Measurements from ENCODE around the gene CYFIP1. TPM values are rescaled to one million over a fixed set of nuclear protein-coding genes. Genes with fewer than 3 reads are reported as not detected.

Gene CYFIP1
- total RNA-seq, 4 donors from 2014 or later, result 86.8 to 131 (median 105) TPM

GRCh38 chr15:22892333-22892732 lies 87.8 kb downstream of the CYFIP1 start:
- Histone ChIP-seq H3K27me3 (no peaks in the 10 kb centered on the region), H3K4me1 (no peaks in the 10 kb centered on the region), H3K27ac (replicated peaks in 1 of 4) (no peak overlapping the region), H3K9me3 (no peaks in the 10 kb centered on the region), H3K36me3 (peaks cover 27 to 92% (median 78%) of the 10 kb centered on the region in 4 donors), H3K4me3 (no peak overlapping the region)
- intact Hi-C loops (cut with DNase I), result no loop called here
- DNase-seq (ENCODE audit: extremely low spot score), result no peak
- TF ChIP-seq EP300 (IDR thresholded peaks at IDR 0.05), result no peak
- TF ChIP-seq POLR2A (IDR thresholded peaks at IDR 0.05; ENCODE audit: low read depth), result no peak
- TF ChIP-seq CTCF (IDR thresholded peaks at IDR 0.05), result no peak
- no peak for TF ChIP-seq POLR2AphosphoS5 (IDR thresholded peaks at IDR 0.05)
- 88% methylated on average over 9 of the region's 9 CpGs for WGBS

GRCh38 chr15:22891426-22892210 lies 88.5 kb downstream of the CYFIP1 start:
- Histone ChIP-seq H3K27ac (replicated peaks in 1 of 4) (no peak overlapping the region), H3K9me3 (no peaks in the 10 kb centered on the region), H3K36me3 (peaks cover 27 to 89% (median 73%) of the 10 kb centered on the region in 4 donors), H3K4me1 (no peaks in the 10 kb centered on the region), H3K27me3 (no peaks in the 10 kb centered on the region), H3K4me3 (no peak overlapping the region)
- no peak for DNase-seq (ENCODE audit: extremely low spot score)
- TF ChIP-seq POLR2A (IDR thresholded peaks at IDR 0.05; ENCODE audit: low read depth) (no peak), POLR2AphosphoS5 (IDR thresholded peaks at IDR 0.05) (no peak), CTCF (IDR thresholded peaks at IDR 0.05) (no peak), EP300 (IDR thresholded peaks at IDR 0.05) (no peak)
- WGBS, result 91% methylated on average over 33 of the region's 33 CpGs
- intact Hi-C loops (cut with DNase I), result no loop called here

GRCh38 chr15:22890296-22890695 lies 89.9 kb downstream of the CYFIP1 start:
- 97% methylated on average over 5 of the region's 11 CpGs for WGBS
- TF ChIP-seq POLR2AphosphoS5 (IDR thresholded peaks at IDR 0.05) (no peak), EP300 (IDR thresholded peaks at IDR 0.05) (no peak), POLR2A (IDR thresholded peaks at IDR 0.05; ENCODE audit: low read depth) (no peak), CTCF (IDR thresholded peaks at IDR 0.05) (no peak)
- peaks cover 23 to 84% (median 63%) of the 10 kb centered on the region in 4 donors for H3K36me3 ChIP-seq
- no peaks in the 10 kb centered on the region for H3K9me3 ChIP-seq
- H3K4me1 ChIP-seq, result no peaks in the 10 kb centered on the region
- intact Hi-C loops (cut with DNase I), result no loop called here
- DNase-seq (ENCODE audit: extremely low spot score), result no peak
- no peaks in the 10 kb centered on the region for H3K27me3 ChIP-seq
- no peak overlapping the region for H3K27ac ChIP-seq (replicated peaks in 1 of 4)
- no peak overlapping the region for H3K4me3 ChIP-seq

- no peak for TF ChIP-seq POLR2AphosphoS5 (IDR thresholded peaks at IDR 0.05)
- TF ChIP-seq CTCF (IDR thresholded peaks at IDR 0.05), result no peak
- no peak for TF ChIP-seq POLR2A (IDR thresholded peaks at IDR 0.05; ENCODE audit: low read depth)
- TF ChIP-seq EP300 (IDR thresholded peaks at IDR 0.05), result no peak
- 93% methylated on average over 10 of the region's 14 CpGs for WGBS
- Histone ChIP-seq H3K9me3 (no peaks in the 10 kb centered on the region), H3K4me1 (no peaks in the 10 kb centered on the region), H3K36me3 (peaks cover 23 to 88% (median 61%) of the 10 kb centered on the region in 4 donors), H3K4me3 (no peak overlapping the region), H3K27ac (replicated peaks in 1 of 4) (no peak overlapping the region), H3K27me3 (no peaks in the 10 kb centered on the region)
- DNase-seq (ENCODE audit: extremely low spot score), result no peak
- intact Hi-C loops (cut with DNase I), result no loop called here
These were observed 90.9 kb downstream of the CYFIP1 start for GRCh38 chr15:22889146-22889818.
